Measurements from ENCODE around the gene CNST. TPM values are rescaled to one million over a fixed set of nuclear protein-coding genes. Genes with fewer than 3 reads are reported as not detected.

Gene CNST
- total and polyA plus RNA-seq, 9 of the 15 experiments (the other 6 are each of a cell fraction or from before 2014, with no cell fraction given) = 17.0 to 55.3 (median 30.8) TPM

- TF ChIP-seq PHTF2 (CRISPR knock-in tag; IDR thresholded peaks at IDR 0.05) = no peak
- TF ChIP-seq NFIX (CRISPR knock-in tag; IDR thresholded peaks at IDR 0.05; ENCODE audit: low read depth) = no peak
- TF ChIP-seq YY1 (IDR thresholded peaks at IDR 0.05; ENCODE audit: borderline replicate concordance in 1 of 3, control insufficient read depth in 1 of 3, extremely low read depth in 1 of 3, insufficient read depth in 3 of 3, insufficient read length in 1 of 3, insufficient replicate concordance in 2 of 3, low read depth in 1 of 3, low read length in 2 of 3) = peak; percentile 50 to 91 (median 86)
- no peak for TF ChIP-seq HDAC8 (tag; IDR thresholded peaks at IDR 0.05)
- TF ChIP-seq SRSF9 (IDR thresholded peaks at IDR 0.05; ENCODE audit: borderline replicate concordance, low read depth, low read length) = no peak
- no peak for TF ChIP-seq ZNF592 (IDR thresholded peaks at IDR 0.05)
- 0 out of 2 replicates have a peak, but pooled peaks have one; percentile 37 for TF ChIP-seq SMARCE1 (IDR thresholded peaks at IDR 0.05)
- TF ChIP-seq ZNF511 (CRISPR knock-in tag; IDR thresholded peaks at IDR 0.05) = peak; percentile 91; the same call in 1 of the 2 replicates
- no peak for TF ChIP-seq HBP1 (CRISPR knock-in tag; IDR thresholded peaks at IDR 0.05)
- TF ChIP-seq ESRRA (IDR thresholded peaks at IDR 0.05; ENCODE audit: borderline replicate concordance, low read depth) = peak; percentile 85
- peak; percentile 83 for TF ChIP-seq SIN3B (IDR thresholded peaks at IDR 0.05; ENCODE audit: low read depth)
- no peak for TF ChIP-seq MYNN (IDR thresholded peaks at IDR 0.05)
- TF ChIP-seq MYNN (CRISPR knock-in tag; IDR thresholded peaks at IDR 0.05) = no peak
- peak; percentile 91; the same call in 1 of the 2 replicates for TF ChIP-seq FOXP1 (CRISPR knock-in tag; IDR thresholded peaks at IDR 0.05)
- TF ChIP-seq TAF1 (IDR thresholded peaks at IDR 0.05; ENCODE audit: control insufficient read depth, extremely low read depth, insufficient read depth, low read length, severe bottlenecking) = peak; percentile 93
- peak; percentile 87 for TF ChIP-seq SMAD4 (CRISPR knock-in tag; conservative IDR thresholded peaks at IDR 0.05)
- no peak for TF ChIP-seq ATF1 (CRISPR knock-in tag; IDR thresholded peaks at IDR 0.05)
- TF ChIP-seq ATF1 (tag; IDR thresholded peaks at IDR 0.05) = peak; percentile 84
- no peak for TF ChIP-seq IFI16 (CRISPR knock-in tag; IDR thresholded peaks at IDR 0.05)
- peak; percentile 90 for TF ChIP-seq ETS1 (conservative IDR thresholded peaks at IDR 0.05; ENCODE audit: control insufficient read depth, low read depth, low read length)
Measured at GRCh38 chr1:246566128-246566812, at the start of gene CNST, which contains the start of gene TFB2M (continued).

Measured in K562 (cell line).